HG02981 (cell line): ENCODE results near the gene TBC1D24.

ENCODE experiments used
- ATAC-seq: cut with Tn5 transposase; IDR thresholded peaks from one replicate; pipeline ENCODE4 v1.9.1; 2021; ENCODE audit warnings: mild to moderate bottlenecking, moderate library complexity; ENCODE audit not compliant: unreplicated experiment

Gene TBC1D24

DNA sequence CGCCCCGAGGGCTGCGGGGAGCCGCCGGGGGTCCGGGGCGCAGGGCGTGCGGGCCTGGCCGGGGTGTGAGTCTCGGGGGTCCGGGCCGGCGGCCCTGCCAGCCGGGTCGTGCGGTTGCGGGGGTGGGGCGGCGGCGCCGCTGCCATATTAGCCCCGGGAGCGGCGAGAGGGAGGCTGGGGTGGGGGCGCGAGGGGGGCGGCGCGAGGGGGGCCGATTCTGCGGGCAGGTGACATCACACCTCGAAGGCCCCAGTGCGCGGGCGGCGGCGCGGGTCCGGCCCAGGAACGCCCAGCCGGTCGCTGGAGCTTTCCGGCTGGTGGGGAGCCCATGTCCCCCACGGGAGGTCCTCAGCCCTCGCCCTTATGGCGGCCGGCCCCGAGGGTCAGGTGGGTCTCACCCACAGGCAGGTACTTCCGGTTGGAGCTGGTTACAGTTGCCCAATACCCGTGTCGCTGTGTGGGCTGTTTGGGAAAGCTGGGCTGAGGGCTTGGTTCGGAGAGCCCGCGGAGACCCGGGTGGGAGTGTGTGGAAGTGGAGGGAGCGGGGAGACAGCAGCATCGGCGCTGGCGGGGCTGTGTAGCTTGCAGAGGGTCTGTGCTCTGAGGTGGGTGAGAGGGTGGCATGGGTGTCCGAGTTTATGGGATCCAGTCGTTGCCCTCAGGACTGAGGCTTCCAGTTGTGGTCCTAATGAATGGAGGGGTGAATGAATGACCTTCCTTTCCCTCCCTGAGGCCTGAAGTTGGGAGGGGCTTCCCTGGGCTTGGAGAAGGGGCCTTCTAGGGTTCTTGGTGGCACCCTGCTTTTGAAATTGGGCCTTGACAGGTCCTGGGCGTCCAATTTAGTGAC, 39.6 kb downstream of the TBC1D24 start:
- ATAC-seq, result no peak

DNA sequence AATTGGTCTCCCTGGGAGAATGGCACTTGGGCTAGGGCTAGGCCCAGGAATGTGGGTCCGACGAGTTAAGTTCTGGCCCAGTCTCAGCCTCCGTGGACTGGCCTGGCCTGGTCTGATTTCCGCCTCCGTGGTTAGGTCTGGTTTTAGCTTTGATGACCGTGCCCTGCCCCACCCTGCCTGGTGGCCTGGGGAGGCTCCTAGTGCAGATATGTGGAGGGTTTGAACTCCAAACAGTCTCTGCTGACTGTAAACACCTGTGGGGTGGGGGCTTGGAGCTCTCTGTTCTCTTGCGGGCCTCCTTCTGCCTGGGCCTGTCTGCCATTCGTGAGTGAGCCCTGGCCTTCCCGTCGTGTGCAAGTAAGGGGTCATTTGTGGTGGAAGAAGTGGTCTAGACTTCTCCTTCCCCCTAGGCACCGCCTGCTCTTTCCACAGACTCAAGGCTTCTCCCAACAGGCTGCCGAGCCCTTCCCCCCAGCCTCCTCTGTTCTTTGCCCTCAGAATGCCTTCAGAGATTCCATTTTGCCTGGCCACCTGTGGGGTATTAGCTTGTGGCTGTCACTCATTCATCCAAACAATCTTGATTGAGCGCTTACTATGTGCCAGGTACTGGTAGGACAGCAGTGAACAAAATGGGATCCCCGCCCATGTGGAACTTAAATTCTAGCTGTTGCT, 40.4 kb downstream of the TBC1D24 start:
- ATAC-seq, result no peak

DNA sequence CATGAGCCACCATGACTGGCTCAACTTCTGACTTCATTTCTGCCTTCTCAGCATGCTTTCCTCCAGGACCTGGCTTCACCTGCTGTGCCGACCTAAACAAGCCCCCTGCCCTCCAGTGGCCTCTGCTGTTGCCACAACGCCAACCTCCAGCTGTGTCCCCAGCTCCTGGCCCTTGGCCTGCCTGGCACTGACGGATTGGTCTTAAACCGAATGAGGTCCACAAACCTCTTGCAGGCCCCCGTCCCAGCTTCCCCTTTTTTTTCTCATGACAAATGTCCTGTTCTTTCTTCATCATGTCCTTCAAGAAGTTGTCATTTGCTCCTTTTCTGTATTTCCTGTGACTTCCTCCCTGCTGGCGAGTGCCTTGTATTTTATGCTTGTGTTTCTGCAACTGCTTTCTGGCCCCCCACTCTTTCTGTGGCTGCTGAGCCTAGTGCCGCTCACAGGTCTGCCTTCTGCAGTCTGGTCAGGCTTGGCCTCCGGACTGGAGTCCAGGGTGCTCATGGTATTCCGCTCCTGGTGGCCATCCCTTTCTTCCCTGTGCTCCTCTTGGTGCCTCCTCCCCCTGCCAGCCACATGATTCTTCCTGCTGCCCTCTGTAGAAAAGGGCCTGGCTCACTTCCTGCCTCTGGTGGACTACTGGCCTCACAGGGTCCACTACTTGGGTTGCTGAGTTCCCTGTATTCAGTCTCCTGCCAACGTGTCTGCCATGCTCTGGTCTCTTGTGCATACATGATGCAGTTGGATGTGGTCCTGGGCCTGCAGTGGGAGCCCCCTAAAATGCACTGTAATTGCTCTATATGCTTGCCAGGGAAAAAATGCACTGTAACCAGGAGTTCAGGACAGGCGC, 41.7 kb downstream of the TBC1D24 start:
- ATAC-seq, result no peak

DNA sequence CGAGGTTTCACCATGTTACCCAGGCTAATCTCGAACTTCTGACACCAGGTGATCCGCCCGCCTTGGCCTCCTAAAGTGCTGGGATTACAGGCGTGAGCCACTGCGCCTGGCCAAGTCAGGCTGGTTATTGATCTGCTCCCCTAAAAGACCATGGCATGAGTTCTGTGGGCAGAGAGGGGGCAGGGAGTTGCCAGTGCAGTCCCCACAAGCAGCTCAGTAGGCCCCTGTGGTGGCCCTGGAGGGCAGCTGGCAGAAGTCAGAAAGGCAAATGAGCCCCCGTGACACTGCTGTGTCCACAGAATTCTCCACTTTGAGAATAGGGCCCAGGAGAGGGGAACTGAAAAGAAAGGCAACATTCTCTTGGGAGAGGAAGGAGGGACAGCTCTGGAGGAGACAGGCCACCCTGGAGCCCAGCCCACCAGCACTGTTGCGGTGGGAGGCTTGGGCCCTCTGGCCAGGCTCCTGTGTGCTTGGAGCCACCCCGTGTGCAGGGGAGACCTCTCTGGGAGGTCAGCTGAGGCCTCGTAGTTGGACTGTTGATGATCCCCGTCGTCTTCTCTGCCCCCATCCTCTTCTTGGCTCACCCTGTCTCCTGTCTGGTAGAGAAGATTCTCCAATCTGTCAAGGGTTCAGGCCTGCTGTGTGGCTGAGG, 43.2 kb downstream of the TBC1D24 start:
- ATAC-seq, result no peak

DNA sequence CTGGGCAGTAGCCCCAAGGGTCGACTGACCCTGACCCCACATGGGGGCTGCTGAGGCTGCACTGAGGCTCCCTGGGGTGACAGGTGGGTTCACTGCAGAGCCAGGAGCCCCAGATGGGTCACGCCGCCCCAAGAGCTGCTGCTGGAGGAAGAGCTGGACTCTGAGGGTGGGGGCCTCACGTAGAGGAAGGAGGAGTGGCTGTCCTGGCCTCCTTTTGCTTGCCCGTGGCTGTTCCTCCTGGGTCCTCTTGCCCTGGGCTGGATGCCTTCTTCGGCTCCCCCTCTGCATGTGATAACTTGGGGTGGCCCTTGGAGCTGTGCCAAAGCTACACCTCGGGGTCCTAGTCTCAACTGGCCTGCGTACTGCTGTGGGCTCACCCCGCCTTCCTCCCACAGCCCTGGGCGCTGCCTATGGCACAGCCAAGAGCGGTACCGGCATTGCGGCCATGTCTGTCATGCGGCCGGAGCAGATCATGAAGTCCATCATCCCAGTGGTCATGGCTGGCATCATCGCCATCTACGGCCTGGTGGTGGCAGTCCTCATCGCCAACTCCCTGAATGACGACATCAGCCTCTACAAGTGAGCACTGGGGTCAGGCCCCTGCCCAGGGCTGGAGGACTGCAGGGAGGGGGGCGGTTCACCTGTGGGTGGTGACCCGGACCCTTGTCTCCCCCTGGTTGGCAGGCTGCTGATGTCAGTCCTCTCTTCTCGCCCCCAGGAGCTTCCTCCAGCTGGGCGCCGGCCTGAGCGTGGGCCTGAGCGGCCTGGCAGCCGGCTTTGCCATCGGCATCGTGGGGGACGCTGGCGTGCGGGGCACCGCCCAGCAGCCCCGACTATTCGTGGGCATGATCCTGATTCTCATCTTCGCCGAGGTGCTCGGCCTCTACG, 44.1 kb downstream of the TBC1D24 start:
- no peak for ATAC-seq

DNA sequence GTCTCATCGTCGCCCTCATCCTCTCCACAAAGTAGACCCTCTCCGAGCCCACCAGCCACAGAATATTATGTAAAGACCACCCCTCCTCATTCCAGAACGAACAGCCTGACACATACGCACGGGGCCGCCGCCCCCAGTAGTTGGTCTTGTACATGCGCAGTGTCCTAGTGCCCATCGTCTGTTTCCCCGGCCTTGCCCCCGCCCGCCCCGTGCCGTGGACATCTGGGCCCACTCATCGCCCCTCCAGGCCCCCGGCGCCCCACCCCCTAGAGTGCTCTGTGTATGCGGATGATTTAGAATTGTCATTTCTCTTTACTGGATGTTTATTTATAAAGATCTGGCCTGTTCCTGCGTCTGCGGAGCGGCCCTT, 44.8 kb downstream of the TBC1D24 start:
- ATAC-seq, result no peak

DNA sequence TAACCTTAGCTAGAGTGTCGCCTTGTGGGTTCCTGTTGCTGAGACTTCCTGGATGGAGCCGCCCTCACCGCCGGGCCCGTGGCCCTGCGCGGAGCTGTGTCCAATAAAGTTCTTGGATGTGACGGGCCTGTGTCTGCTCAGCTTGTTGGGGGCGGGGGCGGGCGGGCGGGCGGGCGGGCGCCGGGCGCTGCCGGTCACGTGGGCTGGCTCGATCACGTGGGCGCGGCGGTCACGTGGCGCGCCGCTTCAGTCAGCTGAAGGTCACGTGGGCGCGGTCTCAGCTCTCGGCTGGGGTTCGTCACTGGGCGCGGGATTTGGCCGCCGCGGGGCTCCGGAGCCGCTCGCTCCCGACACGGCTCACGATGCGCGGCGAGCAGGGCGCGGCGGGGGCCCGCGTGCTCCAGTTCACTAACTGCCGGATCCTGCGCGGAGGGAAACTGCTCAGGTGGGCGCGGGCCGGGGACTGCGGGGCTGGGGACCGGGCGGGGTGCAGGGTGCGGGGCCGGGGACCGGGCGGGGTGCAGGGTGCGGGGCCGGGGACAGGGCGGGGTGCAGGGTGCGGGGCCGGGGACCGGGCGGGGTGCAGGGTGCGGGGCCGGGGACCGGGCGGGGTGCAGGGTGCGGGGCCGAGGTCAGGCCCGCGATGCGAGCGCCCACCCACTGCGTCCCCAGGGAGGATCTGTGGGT, 45.3 kb downstream of the TBC1D24 start, which contains the start of gene AMDHD2:
AMDHD2 (plus strand) TSS at position 275 of the 687 bp plus-strand sequence; CDS start at position 363, 88 bp downstream.
- peak; percentile 45 for ATAC-seq

DNA sequence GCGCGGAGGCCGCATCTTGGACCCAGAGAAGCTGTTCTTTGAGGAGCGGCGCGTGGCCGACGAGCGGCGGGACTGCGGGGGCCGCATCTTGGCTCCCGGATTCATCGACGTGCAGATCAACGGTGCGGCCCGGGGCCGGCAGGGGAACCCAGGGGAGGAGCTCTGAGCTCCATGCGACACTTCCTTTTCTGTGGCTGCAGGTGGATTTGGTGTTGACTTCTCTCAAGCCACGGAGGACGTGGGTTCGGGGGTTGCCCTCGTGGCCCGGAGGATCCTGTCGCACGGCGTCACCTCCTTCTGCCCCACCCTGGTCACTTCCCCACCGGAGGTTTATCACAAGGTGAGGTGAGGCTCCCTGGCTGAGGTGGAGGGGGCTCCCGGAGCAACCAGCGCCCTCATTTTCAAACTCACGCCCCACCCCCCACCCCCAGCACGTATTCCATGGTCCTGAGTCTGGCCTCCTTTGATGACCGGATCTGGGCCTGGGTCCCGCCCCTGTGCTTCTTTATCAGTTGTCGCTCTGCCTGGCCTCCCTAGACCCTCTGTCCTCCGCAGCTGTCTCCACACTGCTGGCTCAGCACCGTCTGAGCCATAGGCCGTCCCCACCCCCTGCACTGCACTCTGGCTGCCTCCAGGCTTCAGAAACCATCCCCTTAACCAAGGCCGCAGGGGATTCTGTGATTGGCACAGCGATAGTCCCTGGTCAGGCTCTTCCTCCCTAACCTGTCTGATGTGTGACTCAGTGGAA, 46.0 kb downstream of the TBC1D24 start:
- ATAC-seq, result peak; percentile 36

DNA sequence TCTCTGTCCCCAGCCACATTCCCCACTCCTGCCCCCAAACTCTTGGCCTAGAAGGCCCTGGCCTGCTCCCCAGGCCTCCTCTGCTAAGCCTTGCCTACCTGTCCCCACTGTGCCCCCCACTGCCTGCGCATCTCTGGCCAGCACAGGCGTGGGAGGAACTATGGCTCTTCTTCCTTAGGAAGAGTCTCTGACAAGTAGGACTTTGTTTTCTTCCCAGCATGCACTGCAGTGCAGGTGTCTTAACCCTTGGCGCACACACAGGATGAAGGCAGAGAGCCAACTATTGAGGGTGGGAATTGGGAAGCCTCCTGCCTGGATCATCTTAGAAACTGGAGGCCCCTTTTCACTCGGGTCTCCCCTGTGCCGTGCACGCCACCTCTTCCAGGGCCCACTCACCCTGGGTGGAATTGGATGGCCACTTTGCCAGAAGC, 48.9 kb downstream of the TBC1D24 start:
- no peak for ATAC-seq

DNA sequence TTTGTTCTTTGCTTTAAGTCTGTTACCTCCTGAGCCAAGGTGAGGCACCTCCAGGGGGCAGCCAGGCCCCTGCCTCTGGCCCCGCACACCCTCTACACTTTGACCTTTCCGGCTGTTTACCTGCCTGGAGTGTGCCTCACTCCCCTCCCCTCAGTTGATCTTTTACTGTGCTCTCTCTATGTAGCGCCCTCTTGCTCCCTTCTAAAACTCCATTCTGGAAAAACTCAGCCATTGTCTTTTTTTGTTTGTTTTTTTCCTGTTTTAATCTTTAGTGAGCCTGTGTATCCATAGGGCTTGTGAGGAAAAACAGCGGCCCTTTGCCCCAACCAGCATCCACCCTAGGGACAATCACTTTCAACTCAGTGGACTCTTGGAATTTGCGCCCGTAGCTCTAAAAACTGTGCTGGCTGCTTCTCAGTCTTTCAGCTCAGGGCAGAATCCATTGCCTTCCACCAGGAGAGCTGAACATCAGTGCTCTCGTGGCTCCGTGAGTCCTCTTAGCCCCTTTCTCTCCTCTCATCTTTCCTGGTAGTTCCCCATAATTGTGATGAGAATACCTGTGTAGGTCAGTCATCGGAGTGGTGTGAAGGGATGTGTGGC, 49.5 kb downstream of the TBC1D24 start:
- no peak for ATAC-seq

DNA sequence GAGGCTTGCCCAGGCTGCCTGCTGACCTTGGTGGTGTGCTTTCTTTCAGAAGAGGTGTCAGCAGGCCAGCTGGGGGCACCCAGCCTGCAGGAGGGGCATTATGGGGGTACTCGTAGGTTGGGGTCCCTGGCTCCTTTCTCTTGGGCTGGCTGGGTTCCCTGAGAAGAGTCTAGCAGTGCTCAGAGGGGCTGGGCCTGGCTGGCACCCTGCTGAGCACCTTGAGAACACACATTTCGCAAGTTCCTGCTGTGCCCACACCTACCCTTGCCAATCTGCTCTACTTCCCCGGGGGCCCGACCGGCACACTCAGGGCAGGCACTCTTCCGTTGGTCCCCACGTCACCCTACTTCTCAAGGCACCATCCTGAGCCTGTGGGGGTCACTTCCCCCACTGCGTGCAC, 51.2 kb downstream of the TBC1D24 start:
- ATAC-seq, result no peak

DNA sequence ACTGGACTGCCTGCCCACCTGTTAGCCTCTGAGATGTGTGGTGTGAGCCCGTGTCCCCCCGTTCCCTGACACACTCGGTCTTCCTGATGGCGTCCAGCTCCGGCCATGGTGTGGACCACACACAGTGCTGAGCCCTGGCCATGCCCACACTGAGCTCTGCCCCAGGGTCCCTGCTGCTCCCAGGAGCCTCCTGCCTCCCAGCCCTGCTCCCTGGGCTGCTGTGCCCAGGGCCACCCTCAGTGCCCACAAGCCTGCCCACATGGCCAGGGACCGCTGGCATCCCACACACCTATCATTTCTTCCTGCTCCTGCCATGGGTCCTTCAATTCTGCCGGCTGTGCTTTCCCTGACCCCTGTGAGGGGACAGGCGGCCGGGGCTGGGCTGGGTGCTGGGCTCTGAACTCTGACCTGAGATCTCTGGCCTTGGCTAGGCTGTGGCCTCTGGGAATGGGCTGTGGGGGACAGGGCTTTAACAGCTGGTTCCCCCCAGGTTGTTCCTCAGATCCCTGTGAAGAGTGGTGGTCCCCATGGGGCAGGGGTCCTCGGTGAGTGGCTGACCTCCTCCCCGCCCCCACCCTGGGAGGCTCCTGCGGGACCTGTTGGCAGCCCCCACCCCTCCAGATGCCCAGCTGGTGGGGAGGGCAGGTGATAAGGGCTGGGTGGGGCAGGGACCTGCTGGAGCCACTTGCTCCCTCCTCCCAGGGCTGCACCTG, 52.3 kb downstream of the TBC1D24 start:
- no peak for ATAC-seq

DNA sequence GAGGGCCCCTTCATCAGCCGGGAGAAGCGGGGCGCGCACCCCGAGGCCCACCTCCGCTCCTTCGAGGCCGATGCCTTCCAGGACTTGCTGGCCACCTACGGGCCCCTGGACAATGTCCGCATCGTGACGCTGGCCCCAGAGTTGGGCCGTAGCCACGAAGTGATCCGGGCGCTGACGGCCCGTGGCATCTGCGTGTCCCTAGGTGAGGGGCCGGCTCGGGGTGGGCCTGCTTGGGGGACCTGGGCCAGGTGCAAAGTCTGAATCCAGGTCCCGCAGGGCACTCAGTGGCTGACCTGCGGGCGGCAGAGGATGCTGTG, 52.8 kb downstream of the TBC1D24 start:
- no peak for ATAC-seq

DNA sequence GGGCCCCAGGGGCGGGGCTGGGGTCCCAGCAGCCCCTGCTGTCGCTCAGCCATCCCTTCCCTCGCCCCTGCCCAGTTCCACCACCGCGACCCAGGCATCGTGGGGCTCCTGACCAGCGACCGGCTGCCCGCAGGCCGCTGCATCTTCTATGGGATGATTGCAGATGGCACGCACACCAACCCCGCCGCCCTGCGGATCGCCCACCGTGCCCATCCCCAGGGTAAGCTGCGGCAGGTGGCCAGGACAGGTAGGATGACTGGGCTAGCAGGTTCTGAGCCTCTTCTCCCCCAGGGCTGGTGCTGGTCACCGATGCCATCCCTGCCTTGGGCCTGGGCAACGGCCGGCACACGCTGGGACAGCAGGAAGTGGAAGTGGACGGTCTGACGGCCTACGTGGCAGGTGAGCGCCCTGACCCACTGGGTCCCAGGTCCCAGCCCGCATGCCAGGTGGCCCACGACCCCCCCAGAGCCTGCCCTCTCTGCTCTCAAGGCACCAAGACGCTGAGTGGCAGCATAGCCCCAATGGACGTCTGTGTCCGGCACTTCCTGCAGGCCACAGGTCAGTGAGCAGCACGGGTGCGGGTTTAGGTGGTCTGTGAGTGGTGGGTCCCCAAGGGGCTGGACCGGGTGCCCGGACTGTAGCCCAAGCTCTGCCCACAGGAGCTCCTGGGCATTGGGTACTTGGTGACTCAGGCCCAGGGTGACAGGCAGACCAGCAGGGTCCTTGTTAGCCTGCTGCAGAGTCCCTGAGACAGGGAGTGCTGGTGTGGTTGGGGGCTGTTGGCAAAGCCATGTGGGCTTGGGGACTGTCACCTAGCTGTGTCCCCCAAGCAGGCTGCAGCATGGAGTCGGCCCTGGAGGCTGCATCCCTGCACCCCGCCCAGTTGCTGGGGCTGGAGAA, 53.5 kb downstream of the TBC1D24 start:
- ATAC-seq, result no peak

DNA sequence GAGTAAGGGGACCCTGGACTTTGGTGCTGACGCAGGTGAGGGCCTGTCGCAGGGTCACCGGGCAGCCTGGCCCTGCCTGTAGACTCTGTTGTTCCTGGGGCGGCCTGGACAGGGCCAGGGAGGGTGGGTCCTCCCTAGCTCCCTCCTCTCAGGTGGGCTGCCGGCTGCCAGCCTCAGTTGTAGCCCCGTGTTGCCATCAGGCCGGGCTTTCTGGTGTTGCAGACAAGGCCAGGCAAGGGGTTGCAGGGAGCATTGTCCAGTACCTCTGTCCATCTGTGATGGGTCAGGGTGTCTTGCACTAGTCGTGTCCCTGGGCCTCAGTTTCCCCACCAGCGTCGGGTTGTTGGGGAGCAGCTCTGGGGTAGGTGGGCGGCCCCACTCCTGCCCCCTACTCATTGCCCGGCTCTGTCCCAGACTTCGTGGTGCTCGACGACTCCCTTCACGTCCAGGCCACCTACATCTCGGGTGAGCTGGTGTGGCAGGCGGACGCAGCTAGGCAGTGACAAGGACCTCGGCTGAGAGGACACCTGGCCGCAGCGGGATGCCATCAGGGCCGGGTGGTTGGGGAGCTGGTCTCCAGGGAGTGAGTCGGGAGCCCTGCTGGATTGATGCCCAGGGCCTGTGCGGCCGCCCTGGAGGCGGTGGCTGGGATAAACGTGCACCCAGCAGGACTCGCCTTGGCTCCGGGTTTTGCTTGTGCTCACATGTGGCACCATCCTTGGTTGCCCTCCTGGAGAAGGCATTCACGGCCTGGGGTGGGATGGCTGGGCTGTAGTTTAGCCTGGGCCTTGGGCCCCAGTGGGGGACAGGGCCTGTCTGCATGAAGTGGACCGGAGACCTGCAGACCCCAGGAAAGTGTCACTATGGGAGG, 54.4 kb downstream of the TBC1D24 start:
- no peak for ATAC-seq
